ENCODE measurements around the gene ATXN7.

Gene ATXN7

GRCh38 chr3:63911509-63911872 is 47.8 kb downstream of the ATXN7 start:
- H3K79me2 ChIP-seq (ENCODE audit: insufficient read depth, low read length): peaks cover 79% of the 10 kb centered on the region

GRCh38 chr3:63911873-63912767 is 48.5 kb downstream of the ATXN7 start, which contains the start of gene SCAANT1:
TSS of gene SCAANT1 (minus strand) at chr3:63912383.
- Histone ChIP-seq H3K9me2 (replicated peaks; ENCODE audit: low read depth, low read length) (no peaks in the 10 kb centered on the region), H3K9me3 (ENCODE audit: insufficient read depth, low read depth, low read length) (no peaks in the 10 kb centered on the region), H4K20me1 (ENCODE audit: insufficient read depth, low read length, poor library complexity, severe bottlenecking) (peaks cover 37% of the 10 kb centered on the region), H3F3A (ENCODE audit: low read depth) (no peaks in the 10 kb centered on the region; the same call in 1 of the 2 replicates), H3K27me3 (ENCODE audit: insufficient read depth, low read length, poor library complexity, severe bottlenecking) (no peaks in the 10 kb centered on the region), H3K79me2 (ENCODE audit: insufficient read depth, low read length) (peaks cover 80% of the 10 kb centered on the region), H3K36me3 (ENCODE audit: insufficient read depth, low read length) (peaks cover 14% of the 10 kb centered on the region; the same call in 1 of the 2 replicates), H3K9ac (ENCODE audit: low read depth, low read length, poor library complexity, severe bottlenecking) (peak within 1 kb of the TSS; percentile 70), H3K4me1 (ENCODE audit: insufficient read depth, low read length, poor library complexity, severe bottlenecking) (peaks cover 27% of the 10 kb centered on the region), H2AFZ (ENCODE audit: low read length) (peak within 1 kb of the TSS; percentile 62; the same call in 1 of the 2 replicates), H3K4me3 (ENCODE audit: low read length, poor library complexity, severe bottlenecking) (peak within 1 kb of the TSS; percentile 83), H3K4me2 (ENCODE audit: low read depth, low read length, poor library complexity, severe bottlenecking) (peak within 1 kb of the TSS; percentile 93)
- no peak for TF ChIP-seq EZH2phosphoT487 (IDR thresholded peaks at IDR 0.05; ENCODE audit: borderline replicate concordance)

More at GRCh38 chr3:63911509-63911872, 47.8 kb downstream of the ATXN7 start:
- Histone ChIP-seq H4K20me1 (ENCODE audit: insufficient read depth, low read length, poor library complexity, severe bottlenecking) (peaks cover 36% of the 10 kb centered on the region), H3K9me2 (replicated peaks; ENCODE audit: low read depth, low read length) (no peaks in the 10 kb centered on the region), H3K4me3 (ENCODE audit: low read length, poor library complexity, severe bottlenecking) (peak overlapping the region; percentile 83), H3K4me2 (ENCODE audit: low read depth, low read length, poor library complexity, severe bottlenecking) (peak overlapping the region; percentile 93), H3K9me3 (ENCODE audit: insufficient read depth, low read depth, low read length) (no peaks in the 10 kb centered on the region), H3K4me1 (ENCODE audit: insufficient read depth, low read length, poor library complexity, severe bottlenecking) (peaks cover 25% of the 10 kb centered on the region), H2AFZ (ENCODE audit: low read length) (peak overlapping the region; percentile 62; the same call in 1 of the 2 replicates), H3F3A (ENCODE audit: low read depth) (no peaks in the 10 kb centered on the region; the same call in 1 of the 2 replicates), H3K36me3 (ENCODE audit: insufficient read depth, low read length) (peaks cover 8% of the 10 kb centered on the region; the same call in 1 of the 2 replicates), H3K27me3 (ENCODE audit: insufficient read depth, low read length, poor library complexity, severe bottlenecking) (no peaks in the 10 kb centered on the region), H3K9ac (ENCODE audit: low read depth, low read length, poor library complexity, severe bottlenecking) (peak overlapping the region; percentile 70)
- TF ChIP-seq CTCF (conservative IDR thresholded peaks at IDR 0.05; ENCODE audit: low read length) (no peak), EZH2phosphoT487 (IDR thresholded peaks at IDR 0.05; ENCODE audit: borderline replicate concordance) (no peak)

DNA sequence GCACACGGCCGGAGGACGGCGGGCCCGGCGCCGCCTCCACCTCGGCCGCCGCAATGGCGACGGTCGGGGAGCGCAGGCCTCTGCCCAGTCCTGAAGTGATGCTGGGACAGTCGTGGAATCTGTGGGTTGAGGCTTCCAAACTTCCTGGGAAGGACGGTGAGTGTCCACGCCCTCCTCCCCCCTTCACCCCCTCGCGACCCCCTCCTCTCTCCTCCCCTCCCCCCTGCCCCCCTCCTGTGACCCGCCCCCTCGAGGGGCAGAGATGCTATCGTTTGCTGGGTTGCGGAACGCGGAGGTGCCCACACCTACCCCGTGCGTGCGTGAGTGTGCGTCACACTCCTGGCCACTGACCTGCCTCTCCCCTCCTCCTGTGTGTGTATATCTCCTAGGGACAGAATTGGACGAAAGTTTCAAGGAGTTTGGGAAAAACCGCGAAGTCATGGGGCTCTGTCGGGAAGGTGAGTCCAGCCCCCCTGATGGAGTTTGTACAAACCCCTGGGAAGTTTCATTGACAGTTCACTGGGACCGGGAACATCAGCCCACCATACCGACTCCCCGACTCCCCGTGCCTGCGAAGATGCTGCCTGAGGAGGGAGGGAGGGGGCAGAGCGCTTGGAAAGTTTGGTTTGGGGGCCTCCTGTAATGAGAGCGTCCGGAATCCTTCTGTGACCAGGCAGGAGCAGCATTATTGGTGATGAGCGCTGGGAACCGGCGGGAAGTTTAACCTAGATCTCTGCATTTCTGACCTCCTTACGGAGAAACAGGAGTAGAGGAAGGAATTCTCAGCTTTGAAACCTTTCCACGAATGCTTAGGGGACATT is 49.3 kb downstream of the ATXN7 start:
- Histone ChIP-seq H2AFZ (ENCODE audit: low read length) (no peak overlapping the region), H3F3A (ENCODE audit: low read depth) (no peaks in the 10 kb centered on the region; the same call in 1 of the 2 replicates), H3K4me2 (ENCODE audit: low read depth, low read length, poor library complexity, severe bottlenecking) (peak overlapping the region; percentile 75), H3K9me2 (replicated peaks; ENCODE audit: low read depth, low read length) (no peaks in the 10 kb centered on the region), H4K20me1 (ENCODE audit: insufficient read depth, low read length, poor library complexity, severe bottlenecking) (peaks cover 37% of the 10 kb centered on the region), H3K79me2 (ENCODE audit: insufficient read depth, low read length) (peaks cover 80% of the 10 kb centered on the region), H3K4me1 (ENCODE audit: insufficient read depth, low read length, poor library complexity, severe bottlenecking) (peaks cover 27% of the 10 kb centered on the region), H3K4me3 (ENCODE audit: low read length, poor library complexity, severe bottlenecking) (peak overlapping the region; percentile 83), H3K27me3 (ENCODE audit: insufficient read depth, low read length, poor library complexity, severe bottlenecking) (no peaks in the 10 kb centered on the region), H3K36me3 (ENCODE audit: insufficient read depth, low read length) (peaks cover 23% of the 10 kb centered on the region; the same call in 1 of the 2 replicates), H3K9me3 (ENCODE audit: insufficient read depth, low read depth, low read length) (no peaks in the 10 kb centered on the region), H3K9ac (ENCODE audit: low read depth, low read length, poor library complexity, severe bottlenecking) (peak overlapping the region; percentile 70)
- TF ChIP-seq CTCF (conservative IDR thresholded peaks at IDR 0.05; ENCODE audit: low read length) (no peak), EZH2phosphoT487 (IDR thresholded peaks at IDR 0.05; ENCODE audit: borderline replicate concordance) (no peak)

Measured in Loucy (cell line).